Sigmoid colon (tissue), 7 donors: Measurements from ENCODE around the gene CA6. TPM values are rescaled to one million over a fixed set of nuclear protein-coding genes. Genes with fewer than 3 reads are reported as not detected.
"Not testable (repeated sequence)": the region's sequence is repeated elsewhere in the genome, so short reads cannot be mapped to it uniquely, and the experiment has no call there.

ENCODE experiments used
- DNase-seq: peaks from one replicate; pipeline ENCODE4 v3.0.0-alpha.2; 2019
- H3K27ac ChIP-seq, 4 donors: fragments of 200-600 bp; sonication (generic); one replicate each; pipeline ENCODE4 v1.5.1; 2016 to 2019; ENCODE audit warnings: mild to moderate bottlenecking in 1 of 4
- H3K27me3 ChIP-seq, 3 donors: fragments of 200-600 bp; sonication (generic); one replicate each; pipeline ENCODE4 v1.5.1; 2019; ENCODE audit warnings: mild to moderate bottlenecking in 1 of 3
- H3K36me3 ChIP-seq, 4 donors: fragments of 200-600 bp; sonication (generic); one replicate each; pipeline ENCODE4 v1.5.1; 2016 to 2019
- H3K4me1 ChIP-seq, 4 donors: fragments of 200-600 bp; sonication (generic); one replicate each; pipeline ENCODE4 v1.5.1; 2017 to 2019
- H3K4me3 ChIP-seq, 4 donors: fragments of 200-600 bp; sonication (generic); one replicate each; pipeline ENCODE4 v1.5.1; 2017 to 2019; ENCODE audit warnings: mild to moderate bottlenecking in 2 of 4, moderate library complexity in 1 of 4
- H3K9me3 ChIP-seq, 4 donors: fragments of 200-600 bp in 3 of 4; sonication (generic) in 3 of 4; one replicate each; pipeline versions ENCODE4 v1.5.1 to v1.6.1; 2013 to 2019
- CTCF ChIP-seq, 4 experiments: fragments of 450-650 bp in 3 of 4; fragments of 200-600 bp in 1 of 4; IDR thresholded peaks; one replicate each; pipeline ENCODE4 v1.5.1; 2016 to 2019; ENCODE audit warnings: antibody characterized with exemption in 4 of 4, mild to moderate bottlenecking in 3 of 4, moderate library complexity in 2 of 4
- EP300 ChIP-seq, 4 donors: sonication (generic); formaldehyde crosslinking; IDR thresholded peaks; one replicate each; pipeline ENCODE4 v1.6.1; 2017; ENCODE audit warnings: antibody characterized with exemption in 4 of 4
- POLR2A ChIP-seq, 2 donors: fragments of 450-650 bp; IDR thresholded peaks; one replicate each; pipeline ENCODE4 v1.6.1; 2016; ENCODE audit warnings: antibody characterized with exemption in 2 of 2, mild to moderate bottlenecking in 2 of 2, moderate library complexity in 2 of 2
- POLR2AphosphoS5 ChIP-seq, 4 donors: sonication (generic); formaldehyde crosslinking; IDR thresholded peaks; one replicate each; pipeline ENCODE4 v1.6.1; 2017; ENCODE audit warnings: antibody characterized with exemption in 4 of 4
- WGBS, 2 donors: extraction: QIAGEN DNeasy Blood & Tissue Kit; methylation state at CpG; one replicate each; pipeline ENCODE4 v1.1.7; 2013; 5-methylcytosine and 5-hydroxymethylcytosine counted together
- intact Hi-C: fragments of 100-400 bp; cut with DNase I; formaldehyde crosslinking; loops from one replicate; pipeline ENCODE4 v1.15.1; 2023
- polyA plus RNA-seq, 3 donors: library from polyadenylated mRNA; stranded (reverse); fragments of 200-250 nt; gene quantifications; one replicate each; pipeline ENCODE4 v1.2.3, GENCODE V29; 2013
- total RNA-seq, 4 donors: library from RNA; depleted of rRNA; stranded (reverse); fragments of >200 nt; gene quantifications; one replicate each; pipeline ENCODE4 v1.1.0, GENCODE V29; 2016
- donor health status: healthy with polysubstance abuse.
- donor health status: Bipolar disorder and iron deficiency.
- donor health status: healthy.

Gene CA6
- total and polyA plus RNA-seq, 7 donors: 0.60 TPM; not detected in 6

GRCh38 chr1:9002215-9002560, 56.5 kb downstream of the CA6 start:
- H3K4me3 ChIP-seq, DNase-seq, H3K9me3 ChIP-seq, H3K4me1 ChIP-seq, H3K36me3 ChIP-seq, H3K27ac ChIP-seq, H3K27me3 ChIP-seq, intact Hi-C loops: not testable (repeated sequence)
- 18 to 64% methylated on average over 11 of the region's 11 CpGs for WGBS, 2 donors
- TF ChIP-seq EP300 (IDR thresholded peaks at IDR 0.05): peak in 1 of 4 donors; percentile 33

- Histone ChIP-seq H3K27me3 (no peaks in the 10 kb centered on the region), H3K36me3 (no peaks in the 10 kb centered on the region), H3K27ac (no peak overlapping the region), H3K4me3 (no peak overlapping the region), H3K9me3 (no peaks in the 10 kb centered on the region), H3K4me1 (peaks cover 0 to 6% (median 0%) of the 10 kb centered on the region in 4 donors)
- intact Hi-C loops: no loop called here
- DNase-seq: no peak
- 73 to 90% methylated on average over 11 of the region's 11 CpGs for WGBS, 2 donors
- TF ChIP-seq POLR2AphosphoS5 (IDR thresholded peaks at IDR 0.05): no peak
- TF ChIP-seq POLR2A (IDR thresholded peaks at IDR 0.05): no peak
- no peak for TF ChIP-seq CTCF (IDR thresholded peaks at IDR 0.05)
- TF ChIP-seq EP300 (IDR thresholded peaks at IDR 0.05): no peak
Measured at GRCh38 chr1:9004031-9004699, 58.5 kb downstream of the CA6 start.

DNA sequence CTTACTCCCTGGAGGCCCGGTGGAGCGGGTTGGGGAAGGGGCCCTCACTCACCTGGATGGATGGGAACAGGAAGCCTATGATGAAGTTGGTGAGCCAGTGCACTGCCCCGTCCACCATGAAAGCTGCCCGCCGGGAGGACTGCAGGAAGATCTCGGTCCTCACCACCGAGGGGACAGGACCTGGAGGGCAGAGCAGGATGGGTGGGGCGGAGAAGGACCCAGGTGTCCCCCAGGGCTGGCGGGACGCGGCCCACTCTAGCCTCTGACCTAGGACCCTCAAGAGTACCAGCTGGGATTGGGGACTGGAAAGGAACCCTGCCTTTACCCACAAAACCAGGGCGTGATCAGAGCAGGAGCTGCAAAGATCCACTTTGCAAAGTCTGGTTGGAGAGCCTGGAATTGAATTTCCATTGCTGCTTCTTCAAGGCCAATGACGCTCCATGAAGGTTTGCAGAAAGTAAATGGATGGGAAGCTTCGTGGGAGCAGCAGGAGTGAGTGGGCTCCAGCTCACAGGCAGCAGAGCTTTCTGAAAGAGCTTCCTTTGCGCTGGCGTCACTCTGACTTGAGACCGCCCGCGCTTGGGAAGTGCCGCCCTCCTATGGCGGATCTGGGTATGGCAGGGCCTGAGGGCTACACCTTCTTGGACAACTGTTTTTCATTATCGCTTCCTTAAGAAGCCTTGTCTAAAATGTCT, 59.2 kb downstream of the CA6 start:
- Histone ChIP-seq H3K4me1 (peaks cover 0 to 6% (median 0%) of the 10 kb centered on the region in 4 donors), H3K27me3 (no peaks in the 10 kb centered on the region), H3K36me3 (no peaks in the 10 kb centered on the region), H3K9me3 (no peaks in the 10 kb centered on the region), H3K4me3 (no peak overlapping the region), H3K27ac (no peak overlapping the region)
- TF ChIP-seq CTCF (IDR thresholded peaks at IDR 0.05) (peak; percentile 78 to 92 (median 84)), EP300 (IDR thresholded peaks at IDR 0.05) (no peak)
- 55 to 58% methylated on average over 22 of the region's 22 CpGs for WGBS, 2 donors
- peak; percentile 85 for DNase-seq
- intact Hi-C loops: loop anchor here (5.0 kb wide), 2 partner anchors 88 to 148 kb away; no protein-coding TSS in a partner anchor

DNA sequence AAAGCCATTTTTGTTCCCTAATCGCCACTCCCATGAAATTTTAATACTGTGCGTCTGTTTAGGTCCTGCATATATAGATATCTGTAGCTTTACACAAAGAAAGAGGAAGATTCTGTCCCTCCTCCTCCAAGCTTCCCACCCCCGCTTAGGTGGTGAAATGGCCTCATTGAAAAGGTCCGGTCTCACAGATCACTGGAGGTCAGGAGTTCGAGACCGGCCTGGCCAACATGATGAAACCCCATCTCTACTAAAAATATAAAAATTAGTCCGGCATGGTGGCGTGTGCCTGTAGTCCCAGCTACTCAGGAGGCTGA, 59.7 kb downstream of the CA6 start:
- no peak for TF ChIP-seq POLR2AphosphoS5 (IDR thresholded peaks at IDR 0.05)
- no peak for TF ChIP-seq EP300 (IDR thresholded peaks at IDR 0.05)
- TF ChIP-seq CTCF (IDR thresholded peaks at IDR 0.05): peak in 1 of 4 experiments; percentile 20
- no peak for TF ChIP-seq POLR2A (IDR thresholded peaks at IDR 0.05)
- WGBS, 2 donors: 52 to 69% methylated on average over 8 of the region's 8 CpGs
- no peak overlapping the region for H3K4me3 ChIP-seq
- no peaks in the 10 kb centered on the region for H3K27me3 ChIP-seq
- no peak for DNase-seq
- no peak overlapping the region for H3K27ac ChIP-seq
- H3K9me3 ChIP-seq: no peaks in the 10 kb centered on the region
- H3K4me1 ChIP-seq: peaks cover 0 to 6% (median 0%) of the 10 kb centered on the region in 4 donors
- intact Hi-C loops: loop anchor here (5.0 kb wide), 2 partner anchors 88 to 148 kb away; no protein-coding TSS in a partner anchor
- no peaks in the 10 kb centered on the region for H3K36me3 ChIP-seq

- Histone ChIP-seq H3K9me3 (no peaks in the 10 kb centered on the region), H3K4me3 (no peak overlapping the region), H3K27ac (no peak overlapping the region), H3K27me3 (no peaks in the 10 kb centered on the region), H3K4me1 (peaks cover 0 to 6% (median 0%) of the 10 kb centered on the region in 4 donors), H3K36me3 (no peaks in the 10 kb centered on the region)
- intact Hi-C loops: loop anchor here (5.0 kb wide), 2 partner anchors 90 to 150 kb away; no protein-coding TSS in a partner anchor
- TF ChIP-seq POLR2AphosphoS5 (IDR thresholded peaks at IDR 0.05) (no peak), EP300 (IDR thresholded peaks at IDR 0.05) (no peak)
- no peak for DNase-seq
- WGBS, 2 donors: 92 to 95% methylated on average over 19 of the region's 19 CpGs
Measured at GRCh38 chr1:9006956-9007615, 61.4 kb downstream of the CA6 start.
